Caco-2 (cell line): Measurements from ENCODE around the gene C22orf23. TPM values are rescaled to one million over a fixed set of nuclear protein-coding genes. Genes with fewer than 3 reads are reported as not detected.

Experiments used
- BruUV-seq: library from RNA; stranded (reverse); fragments of 400-500 nt; replicated peaks from 2 replicates; lab custom pipeline; 2021; lab: Mats Ljungman, UMichigan
- CTCF ChIA-PET: fragments of 300-600 bp; sonication (Branson Sonifier 250); formaldehyde crosslinking; loops from one replicate; lab custom pipeline; 2022; ENCODE audit warnings: antibody characterized with exemption; lab: Charles Lee
- POLR2A ChIA-PET: fragments of 300-600 bp; sonication (Branson Sonifier 250); formaldehyde crosslinking; loops from one replicate; lab custom pipeline; 2022; ENCODE audit warnings: antibody characterized with exemption; lab: Charles Lee
- DNase-seq, 2 experiments: peaks; one replicate each; pipeline versions ENCODE4 v3.0.0 to v3.0.0-alpha.2; 2020 to 2022
- H3K27me3 ChIP-seq: replicated peaks from 2 replicates; pipeline ENCODE4 v1.6.0; 2011; ENCODE audit warnings: low read length; ENCODE audit not compliant: control insufficient read depth, insufficient read depth
- H3K36me3 ChIP-seq: 2 replicates; pipeline ENCODE4 v1.5.1; 2011; ENCODE audit warnings: low read length; ENCODE audit not compliant: control insufficient read depth, insufficient read depth
- H3K4me1 ChIP-seq: fragments of 250-450 bp; sonication (Bioruptor Pico); 2 replicates; pipeline ENCODE4 v1.5.1; 2020; ENCODE audit warnings: mild to moderate bottlenecking
- H3K4me3 ChIP-seq: 2 replicates; pipeline ENCODE4 v1.5.1; 2011; ENCODE audit warnings: low read depth, mild to moderate bottlenecking, control low read depth, low read length
- H3K9me3 ChIP-seq: fragments of 250-450 bp; sonication (Bioruptor Pico); 2 replicates; pipeline ENCODE4 v1.5.1; 2020; ENCODE audit warnings: mild to moderate bottlenecking, moderate library complexity
- H3K27ac Mint-ChIP-seq: one replicate; pipeline ENCODE4 v1.8.0; 2022; ENCODE audit warnings: mixed read lengths; ENCODE audit not compliant: unreplicated experiment
- H3K27me3 Mint-ChIP-seq: one replicate; pipeline ENCODE4 v1.8.0; 2022; ENCODE audit warnings: mixed read lengths; ENCODE audit not compliant: insufficient read depth, unreplicated experiment
- H3K36me3 Mint-ChIP-seq: one replicate; pipeline ENCODE4 v1.8.0; 2022; ENCODE audit warnings: mild to moderate bottlenecking, mixed read lengths; ENCODE audit not compliant: insufficient read depth, unreplicated experiment
- H3K4me1 Mint-ChIP-seq: one replicate; pipeline ENCODE4 v1.8.0; 2022; ENCODE audit warnings: low read depth, mixed read lengths; ENCODE audit not compliant: unreplicated experiment
- H3K4me3 Mint-ChIP-seq: one replicate; pipeline ENCODE4 v1.8.0; 2022; ENCODE audit warnings: mild to moderate bottlenecking, moderate library complexity, mixed read lengths; ENCODE audit not compliant: unreplicated experiment
- H3K9me3 Mint-ChIP-seq: one replicate; pipeline ENCODE4 v1.8.0; 2022; ENCODE audit warnings: mixed read lengths; ENCODE audit not compliant: unreplicated experiment
- intact Hi-C: fragments of 100-400 bp; cut with micrococcal nuclease; formaldehyde crosslinking; loops from one replicate; pipeline ENCODE4 v1.10.0; 2022; ENCODE audit not compliant: unreplicated experiment
- total RNA-seq: library from RNA; stranded (reverse); gene quantifications from 2 replicates; pipeline ENCODE4 v1.2.3, GENCODE V29; 2022
- TF ChIP-seq, protein P1 (sequence below), 2 experiments: fragments of 200-600 bp in 1 of 2; IDR thresholded peaks; 1 replicate in 1 of 2; 2 replicates in 1 of 2; pipeline versions ENCODE4 v1.5.1 to v1.8.0; 2011 to 2022; ENCODE audit warnings: antibody characterized with exemption in 1 of 2, control low read depth in 1 of 2, inconsistent platforms in 1 of 2, low read depth in 1 of 2, low read length in 1 of 2, mild to moderate bottlenecking in 1 of 2, moderate library complexity in 1 of 2; ENCODE audit not compliant: insufficient read depth in 1 of 2, severe bottlenecking in 1 of 2, unreplicated experiment in 1 of 2

C22orf23 gene
- total RNA-seq, 1 experiment from 2014 or later: not detected

GRCh38 chr22:37907036-37907954 is 46.1 kb downstream of the C22orf23 start:
- peaks cover 15% of the 10 kb centered on the region for H3K4me1 Mint-ChIP-seq
- no peaks in the 10 kb centered on the region for H3K9me3 Mint-ChIP-seq
- peaks cover 25% of the 10 kb centered on the region for H3K4me1 ChIP-seq
- CTCF ChIA-PET: interaction anchor here (1.7 kb wide), 1 partner anchor 10 kb away, joined by 10 read pairs; no protein-coding TSS in a partner anchor
- H3K36me3 Mint-ChIP-seq: peaks cover 24% of the 10 kb centered on the region
- intact Hi-C loops: no loop called here
- H3K27ac Mint-ChIP-seq: peak overlapping the region; percentile 78
- TSS peak; percentile 35 for BruUV-seq
- H3K36me3 ChIP-seq: no peaks in the 10 kb centered on the region
- no peaks in the 10 kb centered on the region for H3K27me3 ChIP-seq
- no peak for DNase-seq
- POLR2A ChIA-PET: interaction anchor here (1.3 kb wide), 1 partner anchor 20 kb away, joined by 3 read pairs; no protein-coding TSS in a partner anchor
- TF ChIP-seq, protein P1, sequence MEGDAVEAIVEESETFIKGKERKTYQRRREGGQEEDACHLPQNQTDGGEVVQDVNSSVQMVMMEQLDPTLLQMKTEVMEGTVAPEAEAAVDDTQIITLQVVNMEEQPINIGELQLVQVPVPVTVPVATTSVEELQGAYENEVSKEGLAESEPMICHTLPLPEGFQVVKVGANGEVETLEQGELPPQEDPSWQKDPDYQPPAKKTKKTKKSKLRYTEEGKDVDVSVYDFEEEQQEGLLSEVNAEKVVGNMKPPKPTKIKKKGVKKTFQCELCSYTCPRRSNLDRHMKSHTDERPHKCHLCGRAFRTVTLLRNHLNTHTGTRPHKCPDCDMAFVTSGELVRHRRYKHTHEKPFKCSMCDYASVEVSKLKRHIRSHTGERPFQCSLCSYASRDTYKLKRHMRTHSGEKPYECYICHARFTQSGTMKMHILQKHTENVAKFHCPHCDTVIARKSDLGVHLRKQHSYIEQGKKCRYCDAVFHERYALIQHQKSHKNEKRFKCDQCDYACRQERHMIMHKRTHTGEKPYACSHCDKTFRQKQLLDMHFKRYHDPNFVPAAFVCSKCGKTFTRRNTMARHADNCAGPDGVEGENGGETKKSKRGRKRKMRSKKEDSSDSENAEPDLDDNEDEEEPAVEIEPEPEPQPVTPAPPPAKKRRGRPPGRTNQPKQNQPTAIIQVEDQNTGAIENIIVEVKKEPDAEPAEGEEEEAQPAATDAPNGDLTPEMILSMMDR (IDR thresholded peaks at IDR 0.05; ENCODE audit: insufficient read depth in 1 of 2, low read depth in 1 of 2, low read length in 1 of 2, severe bottlenecking in 1 of 2, unreplicated experiment in 1 of 2): no peak
- no peaks in the 10 kb centered on the region for H3K9me3 ChIP-seq
- H3K27me3 Mint-ChIP-seq: no peaks in the 10 kb centered on the region
- H3K4me3 Mint-ChIP-seq: peak overlapping the region; percentile 75
- H3K4me3 ChIP-seq: peak overlapping the region; percentile 69

DNA sequence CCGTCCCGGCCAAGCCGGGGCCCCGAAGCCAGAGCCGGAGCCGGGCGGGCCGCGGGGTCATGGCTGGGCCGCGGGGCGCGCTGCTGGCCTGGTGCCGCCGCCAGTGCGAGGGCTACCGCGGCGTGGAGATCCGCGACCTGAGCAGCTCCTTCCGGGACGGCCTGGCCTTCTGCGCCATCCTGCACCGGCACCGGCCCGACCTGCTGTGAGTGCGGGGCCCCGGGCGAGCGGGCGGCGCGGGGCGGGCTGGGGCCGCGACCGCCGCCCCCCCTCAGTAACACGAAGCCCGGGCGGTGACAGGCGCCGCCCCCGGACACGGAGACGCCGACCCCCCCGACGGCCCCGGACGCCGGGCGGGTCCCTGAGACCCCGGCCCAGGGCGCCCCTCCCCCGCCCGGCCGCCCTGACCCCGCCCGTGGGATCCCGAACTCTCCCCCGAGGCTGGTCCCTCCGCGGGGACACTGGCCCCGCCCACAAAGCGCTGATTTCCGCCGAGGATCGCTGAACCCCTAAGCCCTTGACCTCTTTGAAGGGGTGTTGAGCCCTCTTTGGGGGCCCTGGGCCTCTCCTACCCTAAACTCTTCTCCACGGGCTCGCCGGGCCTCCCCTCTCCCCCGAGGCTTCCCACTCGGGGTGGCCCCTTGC is 46.9 kb downstream of the C22orf23 start:
- intact Hi-C loops: loop anchor here (1.0 kb wide), 1 partner anchor 28 kb away; no protein-coding TSS in a partner anchor
- Mint-ChIP-seq H3K4me3 (peak overlapping the region; percentile 75), H3K27ac (peak overlapping the region; percentile 78), H3K9me3 (no peaks in the 10 kb centered on the region), H3K4me1 (peaks cover 15% of the 10 kb centered on the region), H3K36me3 (peaks cover 24% of the 10 kb centered on the region), H3K27me3 (no peaks in the 10 kb centered on the region)
- DNase-seq: peak in 1 of 2 experiments; percentile 36
- ChIA-PET CTCF (interaction anchor here (0.6 to 1.7 kb wide), 11 partner anchors 10 to 326 kb away, joined by 3 to 10 read pairs (median 3); partner anchors contain the start of genes ANKRD54, C22orf23 and POLR2F), POLR2A (interaction anchor here (0.5 to 2.7 kb wide), 5 partner anchors 10 to 47 kb away, joined by 3 to 17 read pairs (median 5); partner anchors contain the start of genes C22orf23 and POLR2F)
- peaks cover 25% of the 10 kb centered on the region for H3K4me1 ChIP-seq
- no peaks in the 10 kb centered on the region for H3K36me3 ChIP-seq
- H3K4me3 ChIP-seq: peak overlapping the region; percentile 69
- TF ChIP-seq, protein P1 (IDR thresholded peaks at IDR 0.05; ENCODE audit: insufficient read depth in 1 of 2, low read depth in 1 of 2, low read length in 1 of 2, severe bottlenecking in 1 of 2, unreplicated experiment in 1 of 2): no peak
- no peaks in the 10 kb centered on the region for H3K27me3 ChIP-seq
- no TSS peak for BruUV-seq
- H3K9me3 ChIP-seq: no peaks in the 10 kb centered on the region
